NCI-H2107 treated with DMSO at 0.1 percent for 48 hours (cell line): ENCODE measurements around the gene MAPK8IP3.
"Not testable (repeated sequence)": the region's sequence is repeated elsewhere in the genome, so short reads cannot be mapped to it uniquely, and the experiment has no call there.

Source experiments
- DNase-seq: peaks from one replicate; lab custom pipeline; 2025; ENCODE audit not compliant: unreplicated experiment; lab: John Stamatoyannopoulos, UW

The MAPK8IP3 gene

DNA sequence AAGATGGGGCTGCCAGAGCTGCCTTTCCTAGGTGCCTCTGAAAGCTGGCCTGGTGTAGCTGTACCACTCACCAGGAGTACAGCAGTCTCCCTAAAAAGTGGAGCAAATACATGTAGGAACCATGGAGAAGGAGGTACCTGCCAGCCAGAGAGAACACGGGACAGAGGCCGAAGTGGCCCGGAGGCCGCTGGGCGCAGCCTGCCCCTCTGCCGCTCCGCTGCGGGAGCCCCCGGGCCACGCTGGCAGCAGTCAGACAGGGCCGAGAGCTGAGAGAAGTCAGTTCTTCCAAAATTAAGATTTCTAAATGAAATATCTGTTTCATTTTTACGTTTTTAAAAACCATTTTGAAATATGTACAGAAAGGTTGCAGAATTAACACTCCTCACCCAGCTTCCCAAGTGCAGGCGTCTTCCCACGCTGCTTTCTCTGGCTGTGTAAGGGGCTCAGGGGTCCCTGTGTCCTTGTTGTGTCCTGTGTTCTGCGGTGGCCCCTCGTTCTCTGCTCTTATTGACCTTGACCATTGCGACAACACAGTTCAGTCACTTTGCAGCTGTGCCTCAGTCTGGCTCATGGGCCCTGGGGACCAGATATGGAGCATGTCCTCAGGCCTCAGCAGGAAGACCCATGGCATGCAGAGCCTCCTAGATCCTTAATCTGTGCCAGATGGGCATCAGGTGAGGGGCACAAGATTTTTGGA lies 5.0 kb downstream of the MAPK8IP3 start:
- no peak for DNase-seq

GRCh38 chr16:1712791-1713261 lies 6.8 kb downstream of the MAPK8IP3 start:
- no peak for DNase-seq

DNA sequence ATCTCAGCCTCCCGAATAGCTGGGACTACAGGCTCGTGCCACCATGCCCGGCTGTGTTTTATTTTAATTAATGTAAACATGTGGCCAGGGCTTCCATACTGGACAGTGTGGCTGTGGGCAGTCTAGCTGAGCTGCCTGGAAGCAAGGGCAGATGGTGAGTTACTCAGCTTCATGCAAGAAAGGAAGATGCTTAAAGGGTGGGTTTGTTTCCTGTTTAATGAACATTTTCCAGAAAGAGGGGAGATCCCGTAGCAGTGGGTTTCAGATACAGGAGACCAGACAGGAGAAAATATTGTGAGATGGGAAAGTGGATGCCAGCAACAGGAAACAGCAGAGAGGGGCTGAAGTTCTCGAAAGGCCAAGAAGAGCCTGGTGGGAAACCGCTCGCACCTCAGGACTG lies 7.3 kb downstream of the MAPK8IP3 start:
- DNase-seq, result no peak

DNA sequence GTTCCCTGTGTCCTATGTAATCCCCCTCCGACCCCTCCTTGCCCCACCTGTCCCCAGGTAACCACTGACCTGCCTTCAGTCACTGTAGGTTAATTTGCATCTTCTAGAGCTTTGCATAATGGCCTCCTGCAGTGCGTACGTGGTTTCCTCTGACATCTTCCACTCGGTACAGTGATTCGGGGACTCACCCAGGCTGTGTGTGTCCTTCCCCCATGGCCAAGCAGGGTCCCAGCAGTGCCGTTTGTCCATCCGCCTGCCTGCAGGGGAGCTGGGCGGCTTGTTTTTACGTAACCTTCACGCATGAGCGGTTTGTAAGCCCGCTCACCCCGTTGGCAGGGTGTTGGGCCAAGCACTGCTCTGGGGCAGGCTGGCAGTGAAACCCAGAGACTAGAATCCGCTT lies 7.9 kb downstream of the MAPK8IP3 start:
- no peak for DNase-seq

DNA sequence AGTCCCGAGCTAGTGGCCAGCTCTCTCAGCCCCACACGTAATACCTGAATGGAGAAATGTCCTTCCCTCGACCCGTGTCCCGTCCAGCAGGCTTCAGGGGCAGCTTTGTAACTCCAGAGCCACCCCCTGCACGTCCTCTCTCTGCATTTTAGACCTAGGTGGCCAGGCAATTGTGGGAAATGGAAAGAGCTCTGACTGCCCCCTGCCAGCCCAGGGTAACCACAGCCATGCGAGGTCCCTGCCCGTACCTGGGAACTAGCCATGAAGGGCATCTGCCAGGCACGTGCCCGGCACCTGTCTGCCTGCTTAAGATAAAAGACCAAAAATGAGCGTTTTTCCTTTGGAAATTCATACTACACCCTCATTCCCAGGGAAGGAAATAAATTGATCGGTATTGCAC lies 9.2 kb downstream of the MAPK8IP3 start:
- no peak for DNase-seq

DNA sequence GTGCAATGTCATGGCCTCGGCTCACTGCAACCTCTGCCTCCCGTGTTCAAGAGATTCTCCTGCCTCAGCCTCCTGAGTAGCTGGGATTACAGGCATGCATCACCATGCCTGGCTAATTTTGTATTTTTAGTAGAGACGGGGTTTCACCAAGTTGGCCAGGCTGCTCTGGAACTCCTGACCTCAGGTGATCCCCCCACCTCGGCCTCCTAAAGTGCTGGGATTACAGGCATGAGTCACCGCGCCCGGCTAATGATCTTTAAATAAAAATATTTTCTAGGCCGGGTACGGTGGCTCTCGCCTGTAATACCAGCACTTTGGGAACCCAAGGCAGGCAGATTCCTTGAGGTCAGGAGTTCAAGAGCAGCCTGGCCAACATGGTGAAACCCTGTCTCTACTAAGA lies 12.2 kb downstream of the MAPK8IP3 start:
- not testable (repeated sequence) for DNase-seq

DNA sequence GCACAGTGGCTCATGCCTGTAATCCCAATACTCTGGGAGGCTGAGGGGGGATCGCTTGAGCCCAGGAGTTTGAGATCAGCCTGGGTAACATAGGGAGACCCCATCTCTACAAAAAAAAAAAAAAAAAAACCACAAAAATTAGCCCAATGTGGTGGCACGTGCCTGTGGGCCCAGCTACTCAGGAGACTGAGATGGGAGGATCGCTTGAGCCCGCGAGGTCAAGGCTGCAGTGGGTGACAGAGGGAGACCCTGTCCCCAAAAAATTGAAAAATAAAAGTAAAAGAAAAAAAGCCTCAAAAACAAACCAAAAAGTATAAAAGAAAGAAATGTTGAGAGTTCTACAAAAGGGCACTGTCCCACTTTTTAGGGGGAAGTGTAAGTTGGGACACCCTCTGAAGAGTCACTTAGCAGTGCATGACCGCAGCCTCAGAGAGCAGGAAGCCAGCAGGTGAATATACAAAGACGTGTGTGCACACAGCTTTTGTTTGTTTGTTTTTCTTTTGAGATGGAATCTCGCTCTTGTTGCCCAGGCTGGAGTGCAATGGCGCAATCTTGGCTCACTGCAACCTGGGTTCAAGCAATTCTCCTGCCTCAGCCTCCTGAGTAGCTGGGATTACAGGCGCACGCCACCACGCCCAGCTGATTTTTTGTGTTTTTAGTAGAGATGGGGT lies 13.7 kb downstream of the MAPK8IP3 start:
- peak; percentile 43 for DNase-seq

DNA sequence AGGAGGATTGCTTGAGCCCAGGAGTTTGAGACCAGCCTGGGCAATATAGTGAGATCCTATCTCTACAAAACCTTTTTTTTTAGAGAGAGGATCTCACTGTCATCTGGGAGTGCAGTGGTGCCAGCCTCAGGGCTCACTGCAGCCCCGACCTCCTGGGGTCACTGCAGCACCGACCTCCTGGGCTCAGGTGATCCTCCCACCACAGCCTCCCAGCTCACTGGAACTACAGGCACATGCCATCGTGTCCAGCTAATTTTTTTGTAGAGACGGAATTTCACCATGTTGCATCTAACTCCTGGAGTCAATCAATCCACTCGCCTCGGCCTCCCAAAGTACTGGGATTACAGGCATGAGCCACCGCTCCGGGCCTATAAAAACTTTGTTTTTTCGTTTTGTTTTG lies 15.4 kb downstream of the MAPK8IP3 start:
- no peak for DNase-seq

DNA sequence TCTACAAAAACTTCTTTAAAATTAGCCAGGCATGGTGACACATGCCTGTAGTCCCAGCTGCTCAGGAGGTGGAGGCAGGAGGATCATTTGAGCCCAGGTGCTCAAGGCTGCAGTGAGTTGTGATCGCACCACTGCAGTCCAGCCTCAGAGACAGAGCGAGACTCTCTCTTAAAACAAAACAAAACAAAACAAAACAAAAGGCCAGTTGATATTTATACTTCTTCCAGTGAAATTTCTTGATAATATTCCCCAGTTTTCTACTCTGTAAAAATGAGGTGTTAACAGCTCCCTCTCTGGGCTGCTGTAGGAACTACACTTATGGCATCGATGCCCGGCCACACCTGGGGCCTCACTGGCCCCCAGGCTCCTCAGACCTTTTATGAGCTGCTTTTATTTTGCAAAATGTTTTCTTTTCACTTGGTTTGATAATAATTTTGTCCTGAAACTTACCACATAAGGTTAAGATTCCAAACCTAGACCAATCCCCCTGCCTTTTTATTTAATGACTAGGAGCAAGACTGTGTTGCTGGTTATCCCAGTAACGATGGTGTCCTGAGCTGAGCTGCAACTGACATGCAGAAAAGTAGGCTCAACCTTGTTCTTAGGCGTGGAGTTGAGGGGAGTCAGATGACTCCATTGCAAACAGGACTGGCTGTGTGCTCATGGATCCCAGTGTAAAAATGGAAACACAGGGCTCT lies 17.6 kb downstream of the MAPK8IP3 start:
- no peak for DNase-seq

DNA sequence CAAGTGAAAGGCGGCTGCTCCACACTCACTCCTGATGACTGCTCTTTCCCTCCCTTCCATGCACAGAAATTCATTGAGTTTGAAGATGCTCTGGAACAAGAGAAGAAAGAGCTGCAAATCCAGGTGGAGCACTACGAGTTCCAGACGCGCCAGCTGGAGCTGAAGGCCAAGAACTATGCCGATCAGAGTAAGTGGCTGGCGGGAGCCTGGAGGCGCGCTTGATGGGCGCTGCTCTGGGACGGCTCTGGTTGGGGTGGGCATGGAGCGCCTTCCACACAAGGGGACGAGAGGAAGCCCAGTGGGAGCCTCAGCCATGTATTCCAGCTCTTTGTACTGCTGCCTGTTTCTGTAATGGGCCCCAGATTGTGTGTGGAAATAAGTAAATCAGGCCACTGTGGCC lies 18.5 kb downstream of the MAPK8IP3 start:
- no peak for DNase-seq

- no peak for DNase-seq
Measured at GRCh38 chr16:1726661-1727502, 20.9 kb downstream of the MAPK8IP3 start.

DNA sequence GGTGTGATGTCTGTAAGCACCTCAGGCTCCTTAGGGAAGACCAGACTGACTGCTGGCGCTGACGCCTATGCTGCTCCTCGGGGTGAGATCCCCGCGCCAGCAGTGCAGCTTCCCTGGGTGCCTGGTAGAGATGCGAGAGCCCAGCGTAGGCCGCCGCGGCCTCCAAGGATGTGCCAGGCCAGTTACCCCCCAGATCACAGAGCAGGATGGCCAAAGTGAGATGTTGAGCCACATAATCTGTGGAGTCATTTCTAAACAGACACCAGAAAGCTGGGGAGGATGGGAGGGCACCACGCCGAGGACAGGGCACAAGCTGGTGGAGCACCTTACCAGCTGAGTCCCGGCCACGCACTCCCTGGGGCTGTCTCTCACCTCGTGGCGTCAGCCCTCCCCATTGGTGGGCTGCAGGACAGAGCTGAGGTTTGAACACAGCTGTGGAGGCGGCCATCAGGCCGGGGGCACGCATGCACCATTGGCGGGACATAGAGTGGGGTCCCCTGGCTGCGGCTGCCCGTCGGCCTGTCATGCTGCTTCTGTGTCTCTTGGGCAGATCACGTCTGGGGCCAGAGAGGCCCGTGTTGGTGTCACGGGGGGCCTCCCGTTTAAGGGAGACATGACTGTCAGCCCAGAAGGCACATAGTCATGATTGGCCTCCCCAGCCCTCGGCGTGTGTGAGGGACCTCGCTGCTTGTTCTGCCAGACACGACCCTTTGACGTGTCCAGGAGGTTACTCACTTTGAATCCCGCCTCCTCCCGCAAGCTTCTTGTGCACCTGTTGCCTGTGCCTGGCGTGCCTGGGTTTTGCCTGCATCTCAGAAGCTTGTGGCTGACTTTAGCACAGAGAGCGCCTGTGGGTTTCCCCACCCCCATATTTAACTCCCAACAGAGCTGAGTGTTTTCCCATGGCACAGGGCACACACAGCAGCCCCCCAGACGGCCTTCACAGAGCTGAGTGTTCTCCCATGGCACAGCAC lies 21.9 kb downstream of the MAPK8IP3 start:
- DNase-seq, result no peak

GRCh38 chr16:1729026-1729425 lies 23.0 kb downstream of the MAPK8IP3 start:
- no peak for DNase-seq

DNA sequence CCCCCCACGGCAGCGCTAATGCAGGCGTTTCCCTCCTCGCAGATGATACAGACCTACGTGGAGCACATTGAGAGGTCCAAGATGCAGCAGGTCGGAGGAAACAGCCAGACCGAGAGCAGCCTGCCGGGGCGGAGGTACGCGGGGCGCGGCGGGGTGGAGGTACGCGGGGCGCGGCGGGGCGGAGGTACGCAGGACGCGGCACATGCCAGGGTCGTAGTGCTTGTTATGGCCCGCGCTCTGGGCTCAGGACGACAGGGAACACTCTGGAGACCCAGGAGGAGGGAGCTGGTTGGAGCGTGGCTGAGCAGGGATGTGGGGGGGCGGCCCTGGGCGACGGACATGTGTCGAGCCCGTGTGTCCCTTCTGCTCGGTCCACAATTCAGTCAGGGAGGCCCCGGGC lies 23.4 kb downstream of the MAPK8IP3 start:
- DNase-seq, result no peak

- DNase-seq, result no peak
Measured at GRCh38 chr16:1731073-1731472, 25.1 kb downstream of the MAPK8IP3 start.

GRCh38 chr16:1731603-1732002 lies 25.6 kb downstream of the MAPK8IP3 start:
- no peak for DNase-seq

DNA sequence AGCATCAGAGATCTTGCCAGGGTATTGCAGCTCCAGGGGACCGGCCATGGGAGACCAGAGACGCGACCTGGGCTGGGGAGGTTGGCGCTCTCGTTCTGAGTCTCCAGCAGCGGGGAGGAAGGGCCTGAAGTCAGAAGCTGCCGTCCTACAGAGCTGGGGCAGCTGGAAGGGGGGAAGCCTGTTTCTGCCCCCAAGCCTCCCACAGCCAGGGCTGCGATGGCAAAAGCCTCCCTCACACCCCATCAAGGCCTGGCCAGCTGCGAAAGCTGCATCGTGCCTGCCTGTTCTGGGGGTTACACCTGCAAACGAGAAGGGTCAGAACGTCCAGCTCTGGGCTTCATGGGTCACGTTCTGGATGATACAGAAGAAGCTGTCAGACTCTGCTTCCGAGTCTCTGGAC lies 26.1 kb downstream of the MAPK8IP3 start:
- DNase-seq, result no peak

DNA sequence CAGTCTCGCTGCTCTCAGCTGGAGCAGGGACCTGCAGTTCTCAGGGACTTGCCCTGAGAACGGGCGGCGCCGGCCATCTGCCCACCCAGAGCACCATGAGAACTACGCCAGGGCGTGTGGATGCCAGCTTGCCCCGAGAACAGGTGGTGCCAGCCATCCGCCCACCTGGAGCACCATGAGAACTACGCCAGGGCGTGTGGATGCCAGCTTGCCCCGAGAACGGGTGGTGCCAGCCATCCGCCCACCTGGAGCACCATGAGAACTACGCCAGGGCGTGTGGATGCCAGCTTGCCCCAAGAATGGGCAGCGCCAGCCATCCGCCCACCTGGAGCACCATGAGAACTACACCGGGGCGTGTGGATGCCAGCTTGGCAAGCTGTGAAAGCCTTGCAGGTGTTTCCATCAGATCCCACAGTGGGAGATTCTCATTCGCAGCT lies 26.6 kb downstream of the MAPK8IP3 start:
- not testable (repeated sequence) for DNase-seq

DNA sequence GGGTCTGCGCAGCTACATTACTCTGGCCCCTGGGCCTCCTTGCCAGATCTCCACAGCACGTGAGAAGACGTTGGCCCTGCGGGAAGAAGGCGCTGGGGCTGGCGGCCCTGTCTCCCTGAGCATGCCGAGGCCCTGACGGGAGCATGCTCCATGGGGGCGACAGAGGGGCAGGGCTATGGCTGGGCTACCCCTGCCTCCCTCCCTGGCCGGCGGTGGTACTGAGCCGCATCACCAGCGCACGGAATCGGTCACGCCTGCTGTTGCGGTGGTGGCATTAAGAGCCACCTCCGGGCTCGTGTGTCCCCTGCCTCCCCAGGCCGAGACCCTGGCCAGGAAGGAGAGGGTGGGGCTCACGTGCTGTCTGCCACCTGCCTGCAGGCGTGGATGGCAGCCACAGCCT lies 28.1 kb downstream of the MAPK8IP3 start:
- no peak for DNase-seq

GRCh38 chr16:1734816-1735215 lies 28.8 kb downstream of the MAPK8IP3 start:
- no peak for DNase-seq
